ENCODE measurements around the gene MIAT.

- TF ChIP-seq CTCF (IDR thresholded peaks at IDR 0.05) (no peak), POLR2A (IDR thresholded peaks at IDR 0.05) (no peak)
Measured at GRCh38 chr22:26614322-26614721, 43.1 kb upstream of the MIAT start.
